GM10248 (cell line): ENCODE data around the gene IMPACT.

Experiments used
- CTCF ChIA-PET: fragments of 300-600 bp; sonication (Branson Sonifier 250); formaldehyde crosslinking; extraction: SDS; loops from one replicate; lab custom pipeline; 2021; ENCODE audit warnings: antibody characterized with exemption; lab: Yijun Ruan, JAX
- POLR2A ChIA-PET: fragments of 350-650 bp; sonication (Branson Sonifier 250); formaldehyde crosslinking; extraction: SDS; loops from one replicate; lab custom pipeline; 2020; ENCODE audit warnings: antibody characterized with exemption; lab: Yijun Ruan, JAX
- DNase-seq: peaks from one replicate; pipeline ENCODE4 v3.0.0; 2012; ENCODE audit errors: extremely low spot score
- CTCF ChIP-seq: IDR thresholded peaks from 2 replicates; pipeline ENCODE4 v1.5.1; 2012; ENCODE audit warnings: mild to moderate bottlenecking, low read depth; ENCODE audit errors: extremely low read depth, missing control alignments, control extremely low read depth

The IMPACT gene

GRCh38 chr18:24402209-24402785 is 24.2 kb upstream of the IMPACT start:
- ChIA-PET CTCF (no interaction called here), POLR2A (no interaction called here)
- TF ChIP-seq CTCF = peak; percentile 7
- no peak for DNase-seq

GRCh38 chr18:24403076-24403475 is 23.4 kb upstream of the IMPACT start:
- DNase-seq = no peak
- TF ChIP-seq CTCF = no peak
- ChIA-PET CTCF (no interaction called here), POLR2A (no interaction called here)

GRCh38 chr18:24404591-24404990 is 21.9 kb upstream of the IMPACT start:
- ChIA-PET CTCF (no interaction called here), POLR2A (no interaction called here)
- DNase-seq = no peak
- no peak for TF ChIP-seq CTCF

- TF ChIP-seq CTCF = no peak
- POLR2A ChIA-PET = no interaction called here
These were observed 18.0 kb upstream of the IMPACT start for GRCh38 chr18:24408496-24408895.

GRCh38 chr18:24413148-24413547 is 13.3 kb upstream of the IMPACT start:
- no peak for TF ChIP-seq CTCF
- POLR2A ChIA-PET = no interaction called here
- CTCF ChIA-PET = interaction anchor here (0.9 to 1.6 kb wide), 3 partner anchors 53 to 76 kb away, joined by 3 to 5 read pairs (median 3); no protein-coding TSS in a partner anchor
- DNase-seq = no peak

More at GRCh38 chr18:24408496-24408895, 18.0 kb upstream of the IMPACT start:
- DNase-seq = no peak
- CTCF ChIA-PET = interaction anchor here (1.5 kb wide), 1 partner anchor 28 kb away, joined by 3 read pairs; no protein-coding TSS in a partner anchor

- CTCF ChIA-PET = interaction anchor here (0.9 kb wide), 1 partner anchor 54 kb away, joined by 3 read pairs; no protein-coding TSS in a partner anchor
- TF ChIP-seq CTCF = no peak
- POLR2A ChIA-PET = no interaction called here
- DNase-seq = no peak
These were observed 12.0 kb upstream of the IMPACT start for GRCh38 chr18:24414349-24415003.
